Naive B cell (primary cell): ENCODE measurements around the gene OPCML. TPM values are rescaled to one million over a fixed set of nuclear protein-coding genes. Genes with fewer than 3 reads are reported as not detected.

Experiments
- ATAC-seq, 2 donors: fragments of 150-1000 bp; cut with Tn5 transposase; 2 replicates each; pipeline ENCODE4 v1.10.0; 2021; ENCODE audit warnings: low read depth in 2 of 2, mild to moderate bottlenecking in 2 of 2, moderate library complexity in 2 of 2
- DNase-seq: peaks from one replicate; pipeline ENCODE4 v3.0.0; 2022
- H3K27ac Mint-ChIP-seq, 6 donors: one replicate each; pipeline ENCODE4 v1.8.0; 2020 to 2022; ENCODE audit warnings: mild to moderate bottlenecking in 6 of 6, mixed read lengths in 6 of 6, moderate library complexity in 5 of 6, inconsistent platforms in 2 of 6
- H3K27me3 Mint-ChIP-seq, 3 donors: one replicate each; pipeline ENCODE4 v1.8.0; 2021 to 2022; ENCODE audit warnings: mixed read lengths in 3 of 3, mild to moderate bottlenecking in 1 of 3
- H3K36me3 Mint-ChIP-seq, 2 donors: one replicate each; pipeline ENCODE4 v1.8.0; 2020 to 2022; ENCODE audit warnings: mixed read lengths in 2 of 2, inconsistent platforms in 1 of 2, mild to moderate bottlenecking in 1 of 2
- H3K4me1 Mint-ChIP-seq, 3 donors: one replicate each; pipeline ENCODE4 v1.8.0; 2020 to 2022; ENCODE audit warnings: mixed read lengths in 3 of 3, inconsistent platforms in 1 of 3, mild to moderate bottlenecking in 1 of 3, moderate library complexity in 1 of 3
- H3K4me3 Mint-ChIP-seq, 8 donors: one replicate each; pipeline ENCODE4 v1.8.0; 2020 to 2022; ENCODE audit warnings: mild to moderate bottlenecking in 8 of 8, mixed read lengths in 8 of 8, moderate library complexity in 8 of 8, inconsistent platforms in 2 of 8
- H3K9me3 Mint-ChIP-seq, 7 donors: one replicate each; pipeline ENCODE4 v1.8.0; 2020 to 2022; ENCODE audit warnings: mixed read lengths in 7 of 7, mild to moderate bottlenecking in 5 of 7, inconsistent platforms in 2 of 7, moderate library complexity in 1 of 7
- polyA plus RNA-seq, 6 donors: library from polyadenylated mRNA; unstranded; fragments of 300-500 nt; fragmentation: Illumina TruSeq; gene quantifications; one replicate each; pipeline ENCODE4 v1.2.3, GENCODE V29; 2021; ENCODE audit warnings: low read depth in 6 of 6

The OPCML gene
- polyA plus RNA-seq, 6 donors from 2014 or later: not detected

DNA sequence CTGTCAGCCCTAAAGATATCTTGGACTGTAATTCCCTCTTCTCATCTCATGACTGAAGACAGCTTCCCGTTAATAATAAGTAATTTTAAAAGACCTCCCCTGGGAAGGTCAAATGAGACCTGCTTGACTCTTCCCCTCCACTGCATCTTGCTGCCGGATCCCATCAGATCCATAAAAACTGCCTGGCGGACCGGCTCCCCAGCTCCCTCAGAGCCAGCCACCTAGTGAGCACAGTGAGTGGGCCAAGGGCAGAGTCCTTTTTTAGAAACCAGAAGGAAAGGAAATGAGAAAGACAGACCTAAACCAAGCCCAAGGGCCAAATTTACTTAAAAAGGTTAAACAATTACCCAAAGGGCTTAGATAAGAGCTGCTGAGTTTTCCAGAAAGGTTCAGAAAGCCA is 595.3 kb downstream of the OPCML start:
- no peaks in the 10 kb centered on the region for H3K4me1 Mint-ChIP-seq
- DNase-seq (no peak), ATAC-seq (no peak)
- peaks cover 0 to 5% (median 0%) of the 10 kb centered on the region in 7 donors for H3K9me3 Mint-ChIP-seq
- H3K27me3 Mint-ChIP-seq: peaks cover 0 to 18% (median 6%) of the 10 kb centered on the region in 3 donors
- peak overlapping the region in 1 of 6 donors; percentile 58 for H3K27ac Mint-ChIP-seq
- H3K36me3 Mint-ChIP-seq: no peaks in the 10 kb centered on the region
- no peak overlapping the region for H3K4me3 Mint-ChIP-seq

GRCh38 chr11:132935383-132935782 is 596.9 kb downstream of the OPCML start:
- no peaks in the 10 kb centered on the region for H3K36me3 Mint-ChIP-seq
- ATAC-seq: no peak
- H3K4me1 Mint-ChIP-seq: no peaks in the 10 kb centered on the region
- peaks cover 0 to 7% (median 5%) of the 10 kb centered on the region in 7 donors for H3K9me3 Mint-ChIP-seq
- peaks cover 0 to 2% (median 0%) of the 10 kb centered on the region in 3 donors for H3K27me3 Mint-ChIP-seq
- no peak for DNase-seq
- no peak overlapping the region for H3K4me3 Mint-ChIP-seq
- H3K27ac Mint-ChIP-seq: no peak overlapping the region

DNA sequence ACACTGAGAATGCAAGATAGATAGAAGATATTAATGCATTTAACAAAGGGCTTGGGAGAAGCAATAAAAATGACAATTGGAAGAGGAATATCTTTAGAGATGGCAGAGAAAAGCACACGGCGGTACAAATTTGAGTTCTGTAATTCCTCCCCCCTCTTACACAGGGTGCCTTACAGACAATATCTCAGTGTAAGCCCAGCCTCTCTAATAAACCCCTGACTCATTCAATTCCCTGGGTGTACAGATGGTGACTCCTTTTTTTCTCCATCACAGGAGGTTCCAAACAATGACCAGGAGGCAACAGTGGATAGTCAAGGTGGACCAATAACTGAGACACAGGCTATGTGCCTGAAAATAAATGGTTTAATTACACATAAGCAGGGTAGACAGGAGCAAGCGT is 598.6 kb downstream of the OPCML start:
- Mint-ChIP-seq H3K27me3 (no peaks in the 10 kb centered on the region), H3K27ac (no peak overlapping the region), H3K4me1 (no peaks in the 10 kb centered on the region), H3K36me3 (no peaks in the 10 kb centered on the region), H3K4me3 (no peak overlapping the region), H3K9me3 (peaks cover 0 to 12% (median 5%) of the 10 kb centered on the region in 7 donors)
- ATAC-seq: no peak
- no peak for DNase-seq

DNA sequence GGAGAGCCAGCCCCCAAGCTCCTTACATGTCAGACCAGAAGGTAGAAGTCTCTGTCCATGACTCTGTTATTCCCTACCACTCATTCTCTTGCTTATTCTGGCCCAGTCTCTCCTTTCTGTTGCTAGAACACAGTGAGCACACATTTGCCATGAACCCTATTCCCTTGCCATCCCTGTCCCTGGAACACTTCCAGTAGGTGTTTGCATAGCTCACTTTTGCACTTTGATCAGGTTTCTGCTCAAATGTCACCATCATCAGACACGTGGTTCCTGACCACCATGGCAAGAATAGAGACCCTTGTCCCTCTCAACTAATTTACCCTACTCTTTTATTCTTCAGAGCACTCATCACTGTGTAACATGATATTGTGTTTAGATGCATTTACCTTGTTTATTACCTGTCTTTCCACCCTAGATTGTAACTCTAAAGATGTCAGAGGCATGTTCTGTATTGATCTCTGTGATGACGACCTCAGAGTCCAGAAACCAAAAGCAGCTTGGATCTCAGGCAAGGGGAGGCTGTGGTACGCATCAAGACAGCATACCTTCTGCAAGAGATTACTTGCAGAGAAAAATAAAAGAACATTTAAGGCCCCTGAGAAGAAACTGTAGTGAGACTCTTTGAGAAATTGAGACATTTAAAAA is 606.4 kb downstream of the OPCML start:
- Mint-ChIP-seq H3K9me3 (peaks cover 2 to 14% (median 4%) of the 10 kb centered on the region in 7 donors), H3K4me3 (no peak overlapping the region), H3K4me1 (no peaks in the 10 kb centered on the region), H3K36me3 (no peaks in the 10 kb centered on the region), H3K27ac (no peak overlapping the region), H3K27me3 (no peaks in the 10 kb centered on the region)
- no peak for DNase-seq
- no peak for ATAC-seq

GRCh38 chr11:132921597-132921996 is 610.7 kb downstream of the OPCML start:
- H3K4me1 Mint-ChIP-seq: no peaks in the 10 kb centered on the region
- H3K9me3 Mint-ChIP-seq: peaks cover 0 to 4% (median 0%) of the 10 kb centered on the region in 7 donors
- H3K36me3 Mint-ChIP-seq: no peaks in the 10 kb centered on the region
- DNase-seq: no peak
- H3K27me3 Mint-ChIP-seq: no peaks in the 10 kb centered on the region
- H3K4me3 Mint-ChIP-seq: no peak overlapping the region
- no peak overlapping the region for H3K27ac Mint-ChIP-seq
- ATAC-seq: no peak

DNA sequence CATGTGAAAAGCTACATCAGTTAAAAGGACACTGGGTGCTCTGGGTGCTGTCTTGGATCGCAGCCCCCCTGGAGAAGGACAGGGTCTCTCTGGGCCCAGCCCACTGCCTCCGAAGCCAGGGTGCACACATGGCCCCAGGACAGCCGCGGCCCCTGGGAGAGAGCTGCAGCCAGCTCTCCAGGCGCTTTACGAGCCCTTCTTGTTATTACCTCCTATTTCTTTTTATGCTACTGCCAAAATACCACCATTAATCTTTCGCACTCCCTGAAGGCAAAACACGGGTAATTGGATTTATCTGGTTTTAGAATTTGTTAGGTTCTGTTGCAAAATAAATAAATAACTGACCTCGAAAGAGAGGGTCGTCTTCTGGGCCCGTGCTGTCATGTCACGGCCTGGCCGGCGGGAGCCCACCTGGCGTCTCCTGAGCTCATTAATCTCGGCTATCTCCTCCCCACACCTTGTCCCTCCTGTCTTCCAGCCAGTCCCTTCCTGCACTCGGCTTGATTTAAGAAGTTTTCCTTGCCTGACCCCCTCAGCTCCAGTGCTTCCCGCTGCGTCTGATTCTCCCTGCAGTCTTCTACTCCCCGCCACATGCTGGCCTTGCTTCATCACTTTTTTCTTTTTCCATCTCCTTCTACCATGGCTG is 611.7 kb downstream of the OPCML start:
- peaks cover 0 to 6% (median 0%) of the 10 kb centered on the region in 7 donors for H3K9me3 Mint-ChIP-seq

GRCh38 chr11:132914600-132914999 is 617.7 kb downstream of the OPCML start:
- no peak overlapping the region for H3K4me3 Mint-ChIP-seq
- H3K36me3 Mint-ChIP-seq: no peaks in the 10 kb centered on the region
- H3K27me3 Mint-ChIP-seq: no peaks in the 10 kb centered on the region
- H3K27ac Mint-ChIP-seq: no peak overlapping the region
- H3K4me1 Mint-ChIP-seq: no peaks in the 10 kb centered on the region
- DNase-seq: no peak
- H3K9me3 Mint-ChIP-seq: peaks cover 0 to 10% (median 0%) of the 10 kb centered on the region in 7 donors
- no peak for ATAC-seq

More for the DNA sequence above, 611.7 kb downstream of the OPCML start:
- Mint-ChIP-seq H3K27me3 (no peaks in the 10 kb centered on the region), H3K4me3 (no peak overlapping the region), H3K36me3 (no peaks in the 10 kb centered on the region), H3K4me1 (no peaks in the 10 kb centered on the region), H3K27ac (no peak overlapping the region)
- no peak for ATAC-seq
- DNase-seq: no peak

- no peak for DNase-seq
- H3K36me3 Mint-ChIP-seq: no peaks in the 10 kb centered on the region
These were observed 618.4 kb downstream of the OPCML start for GRCh38 chr11:132913886-132914285.

GRCh38 chr11:132913295-132913694 is 619.0 kb downstream of the OPCML start:
- no peak overlapping the region for H3K27ac Mint-ChIP-seq
- H3K27me3 Mint-ChIP-seq: no peaks in the 10 kb centered on the region
- no peaks in the 10 kb centered on the region for H3K36me3 Mint-ChIP-seq
- no peak overlapping the region for H3K4me3 Mint-ChIP-seq
- DNase-seq (no peak), ATAC-seq (no peak)
- peaks cover 0 to 10% (median 0%) of the 10 kb centered on the region in 7 donors for H3K9me3 Mint-ChIP-seq
- H3K4me1 Mint-ChIP-seq: no peaks in the 10 kb centered on the region

More at GRCh38 chr11:132913886-132914285, 618.4 kb downstream of the OPCML start:
- Mint-ChIP-seq H3K4me1 (no peaks in the 10 kb centered on the region), H3K4me3 (no peak overlapping the region), H3K27ac (no peak overlapping the region), H3K27me3 (no peaks in the 10 kb centered on the region), H3K9me3 (peaks cover 0 to 10% (median 0%) of the 10 kb centered on the region in 7 donors)
- no peak for ATAC-seq

DNA sequence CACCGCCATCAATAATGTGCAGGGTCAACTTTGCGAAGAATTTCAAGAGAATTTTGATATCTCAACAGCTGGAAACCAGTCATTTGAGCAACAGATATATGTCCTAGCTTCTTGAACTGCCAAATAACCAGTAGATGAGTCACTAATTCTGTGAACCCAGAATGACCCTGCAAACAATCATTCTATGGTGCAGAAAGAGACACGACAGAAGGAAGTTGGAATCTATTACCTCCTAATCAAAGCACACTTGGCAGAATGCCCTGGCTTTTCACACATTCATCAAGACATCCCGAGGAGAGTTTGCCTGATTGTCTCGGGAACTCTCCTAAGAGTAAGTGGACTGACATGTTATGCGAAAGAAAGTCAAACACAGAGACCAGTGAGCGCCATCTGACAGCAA is 621.1 kb downstream of the OPCML start:
- no peaks in the 10 kb centered on the region for H3K36me3 Mint-ChIP-seq

DNA sequence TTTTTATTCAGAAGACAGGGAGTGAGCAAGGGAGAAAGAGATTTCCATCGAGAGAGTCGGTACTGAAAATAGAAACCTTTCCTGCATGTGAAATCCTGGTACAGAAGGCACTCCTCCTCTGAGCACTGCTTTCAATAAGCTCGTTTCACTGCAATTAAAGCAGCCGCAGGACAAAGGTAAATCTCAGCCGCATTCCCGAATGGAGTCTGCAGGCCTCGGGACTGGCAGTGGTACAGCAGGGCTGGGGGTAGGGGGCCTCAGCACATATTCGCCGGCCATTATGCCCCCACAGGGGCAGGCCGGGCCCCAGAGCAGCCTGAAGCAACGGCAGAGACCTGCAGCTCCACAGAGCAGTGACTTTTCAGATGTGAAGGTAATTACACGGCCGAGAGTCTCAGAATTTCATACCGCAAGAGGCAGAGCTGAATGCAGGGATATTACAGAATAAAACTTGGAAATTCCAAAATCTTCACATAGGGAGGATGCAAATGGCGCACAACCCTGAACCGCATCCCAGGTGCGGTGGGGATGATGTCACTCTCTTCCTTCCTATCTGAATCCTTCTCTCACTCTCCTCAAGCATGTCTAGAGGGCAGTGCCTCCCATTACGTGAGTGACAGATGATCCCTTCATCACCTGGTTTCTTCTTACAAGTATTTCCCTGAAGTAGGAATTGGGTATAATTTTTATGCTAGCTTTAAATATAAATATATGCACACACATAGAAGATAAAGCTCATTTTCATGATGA is 622.1 kb downstream of the OPCML start:
- ATAC-seq: no peak

More for the DNA sequence above, 621.1 kb downstream of the OPCML start:
- Mint-ChIP-seq H3K9me3 (peaks cover 0 to 8% (median 0%) of the 10 kb centered on the region in 7 donors), H3K4me3 (no peak overlapping the region), H3K4me1 (no peaks in the 10 kb centered on the region), H3K27ac (no peak overlapping the region), H3K27me3 (no peaks in the 10 kb centered on the region)
- ATAC-seq: no peak
- DNase-seq: no peak

DNA sequence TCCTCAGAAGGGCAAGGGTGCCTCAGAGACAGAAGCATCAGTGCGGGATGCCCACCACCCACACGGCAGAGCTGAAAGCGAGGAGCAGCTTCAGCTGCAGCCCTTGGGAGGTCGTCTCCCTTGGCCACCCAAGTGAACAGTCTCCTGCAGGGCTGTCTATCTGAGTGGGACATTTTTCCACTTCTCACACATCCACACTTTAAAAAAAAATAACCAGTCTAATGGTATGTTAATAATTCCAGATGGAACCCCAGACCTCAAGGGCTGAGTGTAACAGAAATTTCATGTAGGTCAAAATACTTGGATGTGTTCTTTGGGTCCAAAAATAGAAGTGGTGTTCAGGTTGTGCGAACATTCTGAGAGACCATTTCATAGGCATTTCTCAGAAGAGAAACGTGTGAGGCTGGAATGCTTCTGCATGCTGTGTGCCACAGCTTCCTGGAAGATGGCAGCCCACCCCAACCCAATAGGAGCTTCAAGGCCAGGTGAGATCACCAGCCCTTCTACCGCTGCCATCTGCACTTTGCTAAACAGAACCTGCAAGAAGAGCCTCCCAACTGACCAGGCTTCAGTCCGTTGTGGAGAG is 623.2 kb downstream of the OPCML start:
- no peaks in the 10 kb centered on the region for H3K4me1 Mint-ChIP-seq
- H3K36me3 Mint-ChIP-seq: no peaks in the 10 kb centered on the region
- no peak for ATAC-seq
- no peak for DNase-seq
- H3K27ac Mint-ChIP-seq: no peak overlapping the region
- peaks cover 0 to 8% (median 0%) of the 10 kb centered on the region in 7 donors for H3K9me3 Mint-ChIP-seq
- H3K27me3 Mint-ChIP-seq: no peaks in the 10 kb centered on the region
- H3K4me3 Mint-ChIP-seq: no peak overlapping the region

More for the DNA sequence above, 622.1 kb downstream of the OPCML start:
- Mint-ChIP-seq H3K4me3 (no peak overlapping the region), H3K9me3 (peaks cover 0 to 8% (median 0%) of the 10 kb centered on the region in 7 donors), H3K27ac (no peak overlapping the region), H3K36me3 (no peaks in the 10 kb centered on the region), H3K4me1 (no peaks in the 10 kb centered on the region), H3K27me3 (no peaks in the 10 kb centered on the region)
- no peak for DNase-seq

DNA sequence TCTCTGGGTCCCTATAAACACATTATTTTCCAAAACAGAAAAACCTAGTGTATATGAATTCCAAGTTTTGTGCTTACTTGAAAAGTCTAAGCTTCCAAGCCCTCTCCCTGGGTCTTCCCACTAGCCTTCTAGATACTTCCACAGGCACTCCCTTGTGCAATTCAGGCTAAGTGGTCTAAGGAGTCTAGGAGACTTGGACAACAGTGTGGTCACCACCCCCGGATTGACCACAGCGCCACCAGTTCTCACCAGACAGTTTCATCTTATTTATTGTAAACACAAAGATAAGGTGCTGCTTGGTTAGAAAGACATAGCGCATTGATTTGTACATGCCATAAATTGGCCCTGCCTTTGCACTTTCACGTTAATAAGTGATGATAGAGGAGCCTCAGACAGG is 623.9 kb downstream of the OPCML start:
- Mint-ChIP-seq H3K4me1 (no peaks in the 10 kb centered on the region), H3K4me3 (no peak overlapping the region), H3K9me3 (peaks cover 0 to 6% (median 3%) of the 10 kb centered on the region in 7 donors), H3K27ac (no peak overlapping the region), H3K36me3 (no peaks in the 10 kb centered on the region), H3K27me3 (no peaks in the 10 kb centered on the region)
- ATAC-seq: no peak
- DNase-seq: no peak
